ENCODE data around the gene ACSF3.

- TF ChIP-seq SMC3 (IDR thresholded peaks at IDR 0.05; ENCODE audit: low read depth, low read length) (no peak), RCOR1 (IDR thresholded peaks at IDR 0.05; ENCODE audit: insufficient replicate concordance, low read length) (no peak), FOS (IDR thresholded peaks at IDR 0.05; ENCODE audit: low read depth, low read length) (no peak), ELK1 (IDR thresholded peaks at IDR 0.05; ENCODE audit: borderline replicate concordance, low read depth, low read length) (no peak), RAD21 (IDR thresholded peaks at IDR 0.05; ENCODE audit: low read length) (no peak), CTCF (conservative IDR thresholded peaks at IDR 0.05; ENCODE audit: low read depth, low read length) (no peak), MAZ (IDR thresholded peaks at IDR 0.05; ENCODE audit: borderline replicate concordance, low read depth, low read length) (no peak)
Measured at GRCh38 chr16:89134269-89134668, 40.6 kb downstream of the ACSF3 start.
